Natural killer cell (primary cell): ENCODE results near the gene ACSS2. TPM values are rescaled to one million over a fixed set of nuclear protein-coding genes. Genes with fewer than 3 reads are reported as not detected.

Source experiments
- ATAC-seq, 3 donors: fragments of 150-1000 bp in 2 of 3; fragments of 200-7000 bp in 1 of 3; cut with Tn5 transposase; 1 replicate in 1 of 3; 2 replicates in 2 of 3; pipeline ENCODE4 v1.10.0; 2021; ENCODE audit warnings: mild to moderate bottlenecking in 2 of 3, moderate library complexity in 2 of 3
- DNase-seq, 2 donors: peaks; one replicate each; pipeline versions ENCODE4 v3.0.0 to v3.0.0-alpha.2; 2013 to 2021; ENCODE audit warnings: mixed read lengths in 1 of 2
- H3K27ac ChIP-seq: one replicate; pipeline ENCODE4 v1.5.1; 2013; ENCODE audit warnings: mild to moderate bottlenecking, low read length
- H3K27me3 ChIP-seq: one replicate; pipeline ENCODE4 v1.6.1; 2013; ENCODE audit warnings: low read length; ENCODE audit not compliant: control insufficient read depth, insufficient read depth
- H3K36me3 ChIP-seq: one replicate; pipeline ENCODE4 v1.6.1; 2013; ENCODE audit warnings: low read length; ENCODE audit not compliant: control insufficient read depth, insufficient read depth
- H3K4me1 ChIP-seq: one replicate; pipeline ENCODE4 v1.6.1; 2013; ENCODE audit warnings: low read length; ENCODE audit not compliant: control insufficient read depth, insufficient read depth
- H3K4me3 ChIP-seq: one replicate; pipeline ENCODE4 v1.5.1; 2013; ENCODE audit warnings: low read length
- H3K9me3 ChIP-seq: one replicate; pipeline ENCODE4 v1.6.1; 2013; ENCODE audit warnings: low read length; ENCODE audit not compliant: control insufficient read depth, insufficient read depth
- H3K27ac Mint-ChIP-seq, 2 donors: one replicate each; pipeline ENCODE4 v1.8.0; 2022; ENCODE audit warnings: mild to moderate bottlenecking in 2 of 2, mixed read lengths in 2 of 2, moderate library complexity in 1 of 2
- H3K27me3 Mint-ChIP-seq, 2 donors: one replicate each; pipeline ENCODE4 v1.8.0; 2022; ENCODE audit warnings: low read depth in 2 of 2, mixed read lengths in 2 of 2
- H3K36me3 Mint-ChIP-seq: one replicate; pipeline ENCODE4 v1.8.0; 2022; ENCODE audit warnings: mixed read lengths
- H3K4me1 Mint-ChIP-seq, 2 donors: one replicate each; pipeline ENCODE4 v1.8.0; 2022; ENCODE audit warnings: mixed read lengths in 2 of 2
- H3K4me3 Mint-ChIP-seq: one replicate; pipeline ENCODE4 v1.8.0; 2022; ENCODE audit warnings: mild to moderate bottlenecking, moderate library complexity, mixed read lengths
- H3K9me3 Mint-ChIP-seq, 2 donors: one replicate each; pipeline ENCODE4 v1.8.0; 2022; ENCODE audit warnings: mixed read lengths in 2 of 2
- WGBS: methylation state at CpG from one replicate; pipeline ENCODE4 v1.1.7; 2013; ENCODE audit warnings: missing lambda C conversion rate; ENCODE audit not compliant: insufficient coverage; 5-methylcytosine and 5-hydroxymethylcytosine counted together
- intact Hi-C: fragments of 100-400 bp; cut with micrococcal nuclease; formaldehyde crosslinking; loops from one replicate; pipeline ENCODE4 v1.14.2; 2022
- total RNA-seq, 4 donors: library from RNA; stranded (reverse); fragments of 120-200 nt in 1 of 4; gene quantifications; one replicate each; pipeline versions ENCODE4 v1.2.3 to v1.2.4, GENCODE V29; 2013 to 2022
- TF ChIP-seq, protein P1 (sequence below): fragments of 200-600 bp; IDR thresholded peaks from one replicate; pipeline ENCODE4 v1.8.0; 2022; ENCODE audit warnings: antibody characterized with exemption

The ACSS2 gene
- total RNA-seq, 3 donors from 2014 or later (not counting 1 experiment from before 2014, with no cell fraction given), result 2.4 to 11.4 (median 7.5) TPM

- Histone ChIP-seq H3K36me3 (no peaks in the 10 kb centered on the region), H3K27me3 (no peaks in the 10 kb centered on the region), H3K27ac (no peak overlapping the region), H3K4me1 (no peaks in the 10 kb centered on the region), H3K9me3 (no peaks in the 10 kb centered on the region), H3K4me3 (no peak overlapping the region)
- DNase-seq (peak in 1 of 2 donors; percentile 63), ATAC-seq (peak in 1 of 3 donors; percentile 63)
- Mint-ChIP-seq H3K27me3 (peaks cover 21 to 25% of the 10 kb centered on the region in 2 donors), H3K27ac (no peak overlapping the region), H3K36me3 (no peaks in the 10 kb centered on the region), H3K9me3 (no peaks in the 10 kb centered on the region), H3K4me3 (no peak overlapping the region), H3K4me1 (peaks cover 0 to 6% of the 10 kb centered on the region in 2 donors)
- intact Hi-C loops, result loop anchor here (1.0 to 10.0 kb wide), 3 partner anchors 126 to 610 kb away; no protein-coding TSS in a partner anchor
- WGBS, result 45% methylated on average over 6 of the region's 6 CpGs
- TF ChIP-seq, protein P1, sequence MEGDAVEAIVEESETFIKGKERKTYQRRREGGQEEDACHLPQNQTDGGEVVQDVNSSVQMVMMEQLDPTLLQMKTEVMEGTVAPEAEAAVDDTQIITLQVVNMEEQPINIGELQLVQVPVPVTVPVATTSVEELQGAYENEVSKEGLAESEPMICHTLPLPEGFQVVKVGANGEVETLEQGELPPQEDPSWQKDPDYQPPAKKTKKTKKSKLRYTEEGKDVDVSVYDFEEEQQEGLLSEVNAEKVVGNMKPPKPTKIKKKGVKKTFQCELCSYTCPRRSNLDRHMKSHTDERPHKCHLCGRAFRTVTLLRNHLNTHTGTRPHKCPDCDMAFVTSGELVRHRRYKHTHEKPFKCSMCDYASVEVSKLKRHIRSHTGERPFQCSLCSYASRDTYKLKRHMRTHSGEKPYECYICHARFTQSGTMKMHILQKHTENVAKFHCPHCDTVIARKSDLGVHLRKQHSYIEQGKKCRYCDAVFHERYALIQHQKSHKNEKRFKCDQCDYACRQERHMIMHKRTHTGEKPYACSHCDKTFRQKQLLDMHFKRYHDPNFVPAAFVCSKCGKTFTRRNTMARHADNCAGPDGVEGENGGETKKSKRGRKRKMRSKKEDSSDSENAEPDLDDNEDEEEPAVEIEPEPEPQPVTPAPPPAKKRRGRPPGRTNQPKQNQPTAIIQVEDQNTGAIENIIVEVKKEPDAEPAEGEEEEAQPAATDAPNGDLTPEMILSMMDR, result peak; percentile 65
Measured at GRCh38 chr20:34834459-34834893, 41.9 kb upstream of the ACSS2 start.

GRCh38 chr20:34842143-34842542 is 34.3 kb upstream of the ACSS2 start:
- no peaks in the 10 kb centered on the region for H3K27me3 ChIP-seq
- H3K36me3 ChIP-seq, result no peaks in the 10 kb centered on the region
- Mint-ChIP-seq H3K4me1 (no peaks in the 10 kb centered on the region), H3K27ac (no peak overlapping the region), H3K4me3 (no peak overlapping the region), H3K36me3 (no peaks in the 10 kb centered on the region), H3K9me3 (no peaks in the 10 kb centered on the region), H3K27me3 (peaks cover 15 to 18% of the 10 kb centered on the region in 2 donors)
- intact Hi-C loops, result no loop called here
- H3K4me3 ChIP-seq, result no peak overlapping the region
- no peak overlapping the region for H3K27ac ChIP-seq
- DNase-seq (no peak), ATAC-seq (no peak)
- H3K9me3 ChIP-seq, result no peaks in the 10 kb centered on the region
- TF ChIP-seq, protein P1, result no peak
- H3K4me1 ChIP-seq, result no peaks in the 10 kb centered on the region
- WGBS, result 77% methylated on average over 2 of the region's 2 CpGs

- Histone ChIP-seq H3K27me3 (no peaks in the 10 kb centered on the region), H3K36me3 (no peaks in the 10 kb centered on the region), H3K4me1 (no peaks in the 10 kb centered on the region), H3K4me3 (no peak overlapping the region), H3K9me3 (no peaks in the 10 kb centered on the region), H3K27ac (no peak overlapping the region)
- Mint-ChIP-seq H3K27me3 (peaks cover 15% of the 10 kb centered on the region in 2 donors), H3K4me3 (no peak overlapping the region), H3K9me3 (no peaks in the 10 kb centered on the region), H3K27ac (no peak overlapping the region), H3K36me3 (no peaks in the 10 kb centered on the region), H3K4me1 (peaks cover 0 to 4% of the 10 kb centered on the region in 2 donors)
- ATAC-seq (no peak), DNase-seq (no peak)
- TF ChIP-seq, protein P1, result no peak
- WGBS, result 97% methylated on average over 2 of the region's 2 CpGs
- intact Hi-C loops, result no loop called here
Measured at GRCh38 chr20:34843421-34843820, 33.0 kb upstream of the ACSS2 start.

- no peak overlapping the region for H3K27ac Mint-ChIP-seq
- TF ChIP-seq, protein P1, result no peak
- WGBS, result 87% methylated on average over 4 of the region's 5 CpGs
- H3K9me3 Mint-ChIP-seq, result no peaks in the 10 kb centered on the region
- Histone ChIP-seq H3K4me1 (no peaks in the 10 kb centered on the region), H3K36me3 (no peaks in the 10 kb centered on the region), H3K27me3 (no peaks in the 10 kb centered on the region), H3K9me3 (no peaks in the 10 kb centered on the region), H3K27ac (no peak overlapping the region), H3K4me3 (no peak overlapping the region)
- H3K27me3 Mint-ChIP-seq, result no peaks in the 10 kb centered on the region
- H3K4me3 Mint-ChIP-seq, result no peak overlapping the region
- H3K4me1 Mint-ChIP-seq, result peaks cover 0 to 5% of the 10 kb centered on the region in 2 donors
- DNase-seq (no peak), ATAC-seq (no peak)
- H3K36me3 Mint-ChIP-seq, result no peaks in the 10 kb centered on the region
- intact Hi-C loops, result no loop called here
Measured at GRCh38 chr20:34848597-34848996, 27.8 kb upstream of the ACSS2 start.
